Glutamatergic neuron (in vitro differentiated cells): Measurements from ENCODE around the gene INSM1. TPM values are rescaled to one million over a fixed set of nuclear protein-coding genes. Genes with fewer than 3 reads are reported as not detected.
"Not testable (repeated sequence)": the region's sequence is repeated elsewhere in the genome, so short reads cannot be mapped to it uniquely, and the experiment has no call there.

Source experiments
- DNase-seq: peaks from one replicate; pipeline ENCODE4 v3.0.0; 2022
- H3K27ac Mint-ChIP-seq: one replicate; pipeline ENCODE4 v1.8.0; 2020; ENCODE audit warnings: mild to moderate bottlenecking, mixed read lengths, inconsistent platforms; ENCODE audit not compliant: unreplicated experiment
- H3K27me3 Mint-ChIP-seq: one replicate; pipeline ENCODE4 v1.8.0; 2020; ENCODE audit warnings: mild to moderate bottlenecking, moderate library complexity, mixed read lengths, inconsistent platforms; ENCODE audit not compliant: unreplicated experiment
- H3K36me3 Mint-ChIP-seq: one replicate; pipeline ENCODE4 v1.8.0; 2020; ENCODE audit warnings: mild to moderate bottlenecking, mixed read lengths, inconsistent platforms; ENCODE audit not compliant: unreplicated experiment
- H3K4me1 Mint-ChIP-seq: one replicate; pipeline ENCODE4 v1.8.0; 2020; ENCODE audit warnings: mild to moderate bottlenecking, low read depth, mixed read lengths, inconsistent platforms; ENCODE audit not compliant: unreplicated experiment
- H3K4me3 Mint-ChIP-seq: one replicate; pipeline ENCODE4 v1.8.0; 2020; ENCODE audit warnings: mild to moderate bottlenecking, mixed read lengths, inconsistent platforms; ENCODE audit not compliant: unreplicated experiment
- H3K9me3 Mint-ChIP-seq: one replicate; pipeline ENCODE4 v1.8.0; 2020; ENCODE audit warnings: mild to moderate bottlenecking, moderate library complexity, mixed read lengths, inconsistent platforms; ENCODE audit not compliant: unreplicated experiment
- CTCF ChIP-seq: fragments of 200-600 bp; sonication (generic); IDR thresholded peaks from one replicate; pipeline ENCODE4 v1.5.0; 2021; ENCODE audit not compliant: partially characterized antibody, unreplicated experiment
- total RNA-seq: library from RNA; stranded (reverse); fragmentation: NEBNext Ultra II Directional; extraction: Animal tissue kit (Norgen Biotek cat#: 25700); gene quantifications from one replicate; pipeline ENCODE4 v1.2.1, GENCODE V29; 2021; ENCODE audit not compliant: unreplicated experiment

Gene INSM1
- total RNA-seq, 1 donor from 2014 or later: 332 TPM

GRCh38 chr20:20342066-20342465 is 25.8 kb upstream of the INSM1 start:
- Mint-ChIP-seq H3K9me3 (peaks cover 7% of the 10 kb centered on the region), H3K27me3 (peaks cover 4% of the 10 kb centered on the region), H3K4me1 (peaks cover 5% of the 10 kb centered on the region), H3K4me3 (no peak overlapping the region), H3K36me3 (peaks cover 3% of the 10 kb centered on the region), H3K27ac (no peak overlapping the region)
- DNase-seq: no peak
- TF ChIP-seq CTCF: no peak

- Mint-ChIP-seq H3K4me1 (peaks cover 5% of the 10 kb centered on the region), H3K4me3 (no peak overlapping the region), H3K36me3 (peaks cover 16% of the 10 kb centered on the region), H3K9me3 (peaks cover 15% of the 10 kb centered on the region), H3K27ac (no peak overlapping the region), H3K27me3 (peaks cover 2% of the 10 kb centered on the region)
- DNase-seq: no peak
- TF ChIP-seq CTCF: no peak
These were observed 24.0 kb upstream of the INSM1 start for GRCh38 chr20:20343932-20344331.

GRCh38 chr20:20344476-20344875 is 23.4 kb upstream of the INSM1 start:
- Mint-ChIP-seq H3K4me3 (no peak overlapping the region), H3K9me3 (peaks cover 15% of the 10 kb centered on the region), H3K36me3 (peaks cover 20% of the 10 kb centered on the region), H3K27me3 (peaks cover 2% of the 10 kb centered on the region), H3K27ac (no peak overlapping the region), H3K4me1 (peaks cover 5% of the 10 kb centered on the region)
- no peak for DNase-seq
- TF ChIP-seq CTCF: no peak

GRCh38 chr20:20353576-20353975 is 14.3 kb upstream of the INSM1 start:
- Mint-ChIP-seq H3K27me3 (peaks cover 11% of the 10 kb centered on the region), H3K27ac (no peak overlapping the region), H3K4me1 (no peaks in the 10 kb centered on the region), H3K4me3 (no peak overlapping the region), H3K9me3 (peaks cover 9% of the 10 kb centered on the region), H3K36me3 (peaks cover 17% of the 10 kb centered on the region)
- TF ChIP-seq CTCF: no peak
- no peak for DNase-seq

GRCh38 chr20:20355503-20355902 is 12.4 kb upstream of the INSM1 start:
- not testable (repeated sequence) for H3K9me3 Mint-ChIP-seq, H3K4me3 Mint-ChIP-seq, H3K4me1 Mint-ChIP-seq, H3K27ac Mint-ChIP-seq, H3K36me3 Mint-ChIP-seq, DNase-seq
- peaks cover 15% of the 10 kb centered on the region for H3K27me3 Mint-ChIP-seq

- Mint-ChIP-seq H3K27ac (no peak overlapping the region), H3K9me3 (peaks cover 26% of the 10 kb centered on the region), H3K4me1 (peaks cover 27% of the 10 kb centered on the region), H3K4me3 (no peak overlapping the region), H3K27me3 (peaks cover 27% of the 10 kb centered on the region), H3K36me3 (peaks cover 9% of the 10 kb centered on the region)
- DNase-seq: no peak
- TF ChIP-seq CTCF: no peak
These were observed 9.1 kb upstream of the INSM1 start for GRCh38 chr20:20358801-20359200.
